Endothelial cell of umbilical vein (primary cell): ENCODE results near the gene CERS2.

Source experiments
- CTCF ChIP-seq, 2 donors: IDR thresholded peaks; 1 replicate in 1 of 2; 2 replicates in 1 of 2; pipeline ENCODE4 v1.5.1; 2011; ENCODE audit warnings: low read length in 2 of 2, mild to moderate bottlenecking in 2 of 2, moderate library complexity in 2 of 2, control low read depth in 1 of 2, inconsistent platforms in 1 of 2, low read depth in 1 of 2; ENCODE audit not compliant: insufficient read depth in 1 of 2; ENCODE audit errors: extremely low read depth in 1 of 2
- EZH2 ChIP-seq: IDR thresholded peaks from 2 replicates; pipeline ENCODE4 v1.6.1; 2012; ENCODE audit warnings: borderline replicate concordance, low read depth, mild to moderate bottlenecking, moderate library complexity, low read length, inconsistent platforms; ENCODE audit not compliant: severe bottlenecking
- JUN ChIP-seq: IDR thresholded peaks from 2 replicates; pipeline ENCODE4 v1.6.1; 2011; ENCODE audit warnings: borderline replicate concordance, low read depth; ENCODE audit not compliant: insufficient read length, insufficient read depth
- MAX ChIP-seq: IDR thresholded peaks from 2 replicates; pipeline ENCODE4 v1.6.1; 2011; ENCODE audit not compliant: insufficient read depth, insufficient read length
- POLR2A ChIP-seq: IDR thresholded peaks from 2 replicates; pipeline ENCODE4 v1.6.1; 2012; ENCODE audit warnings: low read depth, mild to moderate bottlenecking, control low read depth, low read length
- POLR2AphosphoS5 ChIP-seq: IDR thresholded peaks from 2 replicates; pipeline ENCODE4 v1.6.1; 2012; ENCODE audit warnings: low read depth, mild to moderate bottlenecking, control low read depth, low read length, moderate library complexity; ENCODE audit not compliant: insufficient read depth

GRCh38 chr1:150981805-150982712, 7.4 kb upstream of the CERS2 start, which contains the start of gene ANXA9:
- TF ChIP-seq CTCF (IDR thresholded peaks at IDR 0.05; ENCODE audit: extremely low read depth in 1 of 2, insufficient read depth in 1 of 2, low read depth in 1 of 2, low read length in 2 of 2) (no peak), EZH2 (no peak), POLR2A (no peak), POLR2AphosphoS5 (no peak), MAX (no peak), JUN (no peak)
